Breast epithelium (tissue), 4 donors: ENCODE data around the gene SIGLEC6. TPM values are rescaled to one million over a fixed set of nuclear protein-coding genes. Genes with fewer than 3 reads are reported as not detected.

Source experiments
- DNase-seq, 2 donors: peaks; one replicate each; pipeline ENCODE4 v3.0.0-alpha.2; 2019; ENCODE audit warnings: low spot score in 2 of 2
- H3K27ac ChIP-seq, 2 donors: fragments of 200-600 bp; sonication (generic) in 1 of 2; one replicate each; pipeline ENCODE4 v1.5.1; 2016 to 2019; ENCODE audit warnings: mild to moderate bottlenecking in 1 of 2
- H3K27me3 ChIP-seq, 2 donors: fragments of 200-600 bp; sonication (generic) in 1 of 2; one replicate each; pipeline versions ENCODE4 v1.5.1 to v1.6.0; 2017 to 2019; ENCODE audit warnings: control low read depth in 1 of 2, mild to moderate bottlenecking in 1 of 2
- H3K36me3 ChIP-seq: fragments of 200-600 bp; one replicate; pipeline ENCODE4 v1.5.1; 2019
- H3K4me1 ChIP-seq, 2 donors: fragments of 200-600 bp; sonication (generic); one replicate each; pipeline ENCODE4 v1.5.1; 2016 to 2019; ENCODE audit warnings: control low read depth in 1 of 2
- H3K4me3 ChIP-seq, 3 donors: fragments of 200-600 bp; sonication (generic); 1 replicate in 2 of 3; 2 replicates in 1 of 3; pipeline ENCODE4 v1.5.1; 2016 to 2019; ENCODE audit warnings: mild to moderate bottlenecking in 3 of 3, moderate library complexity in 2 of 3
- H3K9me3 ChIP-seq, 2 donors: fragments of 200-600 bp; sonication (generic) in 1 of 2; one replicate each; pipeline ENCODE4 v1.5.1; 2016 to 2019; ENCODE audit warnings: control low read depth in 1 of 2
- CTCF ChIP-seq, 3 donors: fragments of 450-650 bp; IDR thresholded peaks; one replicate each; pipeline ENCODE4 v1.5.1; 2016 to 2017; ENCODE audit warnings: antibody characterized with exemption in 3 of 3, mild to moderate bottlenecking in 3 of 3, moderate library complexity in 3 of 3
- POLR2A ChIP-seq: fragments of 450-650 bp; IDR thresholded peaks from one replicate; pipeline ENCODE4 v1.6.1; 2016; ENCODE audit warnings: antibody characterized with exemption, mild to moderate bottlenecking, moderate library complexity
- POLR2AphosphoS5 ChIP-seq, 3 donors: sonication (generic); formaldehyde crosslinking; IDR thresholded peaks; one replicate each; pipeline ENCODE4 v1.6.1; 2017; ENCODE audit warnings: antibody characterized with exemption in 3 of 3
- intact Hi-C: fragments of 100-400 bp; cut with DNase I; formaldehyde crosslinking; loops from one replicate; pipeline ENCODE4 v1.15.1; 2023; ENCODE audit warnings: low total_unique reads
- total RNA-seq, 3 donors: library from RNA; depleted of rRNA; stranded (reverse); fragments of >200 nt; gene quantifications; one replicate each; pipeline ENCODE4 v1.1.0, GENCODE V29; 2016

Gene SIGLEC6
- total RNA-seq, 3 donors from 2014 or later, result 0.73 to 4.8 TPM; not detected in 1

GRCh38 chr19:51571599-51571998 is 40.1 kb upstream of the SIGLEC6 start:
- TF ChIP-seq POLR2A (no peak), POLR2AphosphoS5 (IDR thresholded peaks at IDR 0.05) (no peak), CTCF (IDR thresholded peaks at IDR 0.05) (no peak)
- intact Hi-C loops, result no loop called here
- Histone ChIP-seq H3K36me3 (no peaks in the 10 kb centered on the region), H3K27ac (peak overlapping the region; percentile 77 to 83), H3K4me1 (no peaks in the 10 kb centered on the region), H3K27me3 (peaks cover 0 to 3% of the 10 kb centered on the region in 2 donors), H3K9me3 (no peaks in the 10 kb centered on the region), H3K4me3 (peak overlapping the region; percentile 54 to 86 (median 79))
- no peak for DNase-seq

- intact Hi-C loops, result no loop called here
- peak within 1 kb of the TSS; percentile 77 to 83 for H3K27ac ChIP-seq
Measured at GRCh38 chr19:51570962-51571575, 39.6 kb upstream of the SIGLEC6 start, which contains the start of gene ZNF175. Gene ZNF175 (plus strand): TSS chr19:51571283. CDS start chr19:51573330, 2,047 bp downstream.

GRCh38 chr19:51568456-51568855 is 37.0 kb upstream of the SIGLEC6 start:
- Histone ChIP-seq H3K4me3 (no peak overlapping the region), H3K27me3 (peaks cover 0 to 24% of the 10 kb centered on the region in 2 donors), H3K4me1 (no peaks in the 10 kb centered on the region), H3K9me3 (no peaks in the 10 kb centered on the region), H3K36me3 (no peaks in the 10 kb centered on the region), H3K27ac (no peak overlapping the region)
- TF ChIP-seq POLR2AphosphoS5 (IDR thresholded peaks at IDR 0.05) (no peak), CTCF (IDR thresholded peaks at IDR 0.05) (no peak), POLR2A (no peak)
- intact Hi-C loops, result no loop called here
- DNase-seq, result no peak

More at GRCh38 chr19:51570962-51571575, 39.6 kb upstream of the SIGLEC6 start, which contains the start of gene ZNF175:
- Histone ChIP-seq H3K4me1 (no peaks in the 10 kb centered on the region), H3K4me3 (peak within 1 kb of the TSS; percentile 54 to 86 (median 79)), H3K9me3 (no peaks in the 10 kb centered on the region), H3K36me3 (no peaks in the 10 kb centered on the region), H3K27me3 (peaks cover 0 to 3% of the 10 kb centered on the region in 2 donors)
- peak; percentile 25 to 59 (median 48) for TF ChIP-seq POLR2AphosphoS5 (IDR thresholded peaks at IDR 0.05)
- TF ChIP-seq POLR2A, result no peak
- no peak for TF ChIP-seq CTCF (IDR thresholded peaks at IDR 0.05)
- DNase-seq, result peak; percentile 88 to 91

GRCh38 chr19:51567583-51567982 is 36.1 kb upstream of the SIGLEC6 start:
- DNase-seq, result no peak
- no peak for TF ChIP-seq POLR2A
- TF ChIP-seq POLR2AphosphoS5 (IDR thresholded peaks at IDR 0.05), result no peak
- TF ChIP-seq CTCF (IDR thresholded peaks at IDR 0.05), result no peak
- Histone ChIP-seq H3K36me3 (no peaks in the 10 kb centered on the region), H3K9me3 (no peaks in the 10 kb centered on the region), H3K27ac (no peak overlapping the region), H3K4me1 (no peaks in the 10 kb centered on the region), H3K4me3 (no peak overlapping the region), H3K27me3 (peaks cover 0 to 27% of the 10 kb centered on the region in 2 donors)
- intact Hi-C loops, result no loop called here

- no peak overlapping the region for H3K27ac ChIP-seq
- no peaks in the 10 kb centered on the region for H3K9me3 ChIP-seq
- no peak for DNase-seq
- intact Hi-C loops, result no loop called here
- no peaks in the 10 kb centered on the region for H3K36me3 ChIP-seq
- peaks cover 0 to 29% of the 10 kb centered on the region in 2 donors for H3K27me3 ChIP-seq
- no peaks in the 10 kb centered on the region for H3K4me1 ChIP-seq
- no peak for TF ChIP-seq POLR2AphosphoS5 (IDR thresholded peaks at IDR 0.05)
- no peak for TF ChIP-seq CTCF (IDR thresholded peaks at IDR 0.05)
- no peak for TF ChIP-seq POLR2A
- no peak overlapping the region for H3K4me3 ChIP-seq
Measured at GRCh38 chr19:51566489-51567100, 35.1 kb upstream of the SIGLEC6 start.
